Caki2 (cell line): ENCODE measurements around the gene GDF10. TPM values are rescaled to one million over a fixed set of nuclear protein-coding genes. Genes with fewer than 3 reads are reported as not detected.
A peak's percentile ranks its signal among the peaks of the same experiment; 100 is the strongest.

Experiments used
- DNase-seq: peaks from one replicate; pipeline ENCODE4 v3.0.0-alpha.2; 2015; ENCODE audit warnings: low read depth
- in situ Hi-C: cut with HindIII; loops from 2 replicates; pipeline ENCODE4 v1.10.0; 2016; ENCODE audit warnings: low sequenced_read_pairs, low pct_unique_long_range_greater_than_20kb, mixed read lengths
- total RNA-seq: library from RNA; depleted of rRNA; stranded (reverse); fragments of >200 nt; shearing (Covaris generic); gene quantifications from 2 replicates; pipeline ENCODE4 v1.2.3, GENCODE V29; 2014; ENCODE audit warnings: low replicate concordance

The GDF10 gene
- total RNA-seq, 1 experiment from 2014 or later, result not detected

- DNase-seq, result no peak
- in situ Hi-C loops, result no loop called here
These were observed 6.6 kb downstream of the GDF10 start for GRCh38 chr10:47306387-47307210.

GRCh38 chr10:47307381-47307780 lies 7.4 kb downstream of the GDF10 start:
- in situ Hi-C loops, result no loop called here
- DNase-seq, result no peak

DNA sequence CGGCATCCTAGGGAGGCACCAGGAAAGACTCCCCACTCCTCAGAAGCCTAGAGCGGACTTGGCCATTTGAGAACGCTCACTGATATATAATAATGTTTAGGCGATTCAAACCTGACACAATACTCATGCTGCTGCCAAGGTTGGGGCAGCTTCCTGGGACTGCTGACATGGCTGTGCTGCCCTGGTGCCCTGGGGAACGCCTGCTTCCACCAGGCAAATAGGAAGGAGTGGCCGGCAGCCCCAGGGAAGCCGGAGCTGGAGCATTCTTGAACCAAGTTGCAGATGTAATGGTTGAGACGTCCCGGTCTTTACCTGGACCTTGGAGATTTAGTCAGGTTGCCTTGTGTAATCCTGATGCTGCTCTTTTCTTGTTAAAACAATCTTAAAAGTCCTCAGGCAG lies 8.8 kb downstream of the GDF10 start:
- no peak for DNase-seq
- in situ Hi-C loops, result no loop called here

DNA sequence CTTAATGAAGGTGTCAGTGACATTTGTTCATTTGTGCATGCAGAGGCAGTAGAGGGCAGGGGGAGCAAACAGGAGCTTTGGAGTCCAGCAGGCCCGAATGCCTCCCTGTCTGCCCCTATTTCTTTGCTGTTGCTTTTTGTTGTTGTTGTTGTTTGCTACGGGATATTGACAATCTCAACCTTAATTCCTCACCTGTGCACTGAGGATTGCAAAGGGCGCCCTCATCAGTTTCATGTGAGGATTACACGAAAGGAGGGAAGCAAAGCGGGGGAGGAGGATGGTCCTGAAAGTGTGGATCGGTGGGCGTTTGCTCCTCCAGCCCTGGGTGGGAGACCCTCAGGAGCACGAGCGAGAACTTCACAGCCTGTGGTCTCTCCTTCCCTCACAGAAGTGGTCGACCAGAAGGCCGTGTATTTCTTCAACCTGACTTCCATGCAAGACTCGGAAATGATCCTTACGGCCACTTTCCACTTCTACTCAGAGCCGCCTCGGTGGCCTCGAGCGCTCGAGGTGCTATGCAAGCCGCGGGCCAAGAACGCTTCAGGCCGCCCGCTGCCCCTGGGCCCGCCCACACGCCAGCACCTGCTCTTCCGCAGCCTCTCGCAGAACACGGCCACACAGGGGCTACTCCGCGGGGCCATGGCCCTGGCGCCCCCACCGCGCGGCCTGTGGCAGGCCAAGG lies 9.6 kb downstream of the GDF10 start:
- DNase-seq, result no peak
- in situ Hi-C loops, result no loop called here

DNA sequence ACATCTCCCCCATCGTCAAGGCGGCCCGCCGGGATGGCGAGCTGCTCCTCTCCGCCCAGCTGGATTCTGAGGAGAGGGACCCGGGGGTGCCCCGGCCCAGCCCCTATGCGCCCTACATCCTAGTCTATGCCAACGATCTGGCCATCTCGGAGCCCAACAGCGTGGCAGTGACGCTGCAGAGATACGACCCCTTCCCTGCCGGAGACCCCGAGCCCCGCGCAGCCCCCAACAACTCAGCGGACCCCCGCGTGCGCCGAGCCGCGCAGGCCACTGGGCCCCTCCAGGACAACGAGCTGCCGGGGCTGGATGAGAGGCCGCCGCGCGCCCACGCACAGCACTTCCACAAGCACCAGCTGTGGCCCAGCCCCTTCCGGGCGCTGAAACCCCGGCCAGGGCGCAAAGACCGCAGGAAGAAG lies 10.1 kb downstream of the GDF10 start:
- in situ Hi-C loops, result no loop called here
- DNase-seq, result no peak

DNA sequence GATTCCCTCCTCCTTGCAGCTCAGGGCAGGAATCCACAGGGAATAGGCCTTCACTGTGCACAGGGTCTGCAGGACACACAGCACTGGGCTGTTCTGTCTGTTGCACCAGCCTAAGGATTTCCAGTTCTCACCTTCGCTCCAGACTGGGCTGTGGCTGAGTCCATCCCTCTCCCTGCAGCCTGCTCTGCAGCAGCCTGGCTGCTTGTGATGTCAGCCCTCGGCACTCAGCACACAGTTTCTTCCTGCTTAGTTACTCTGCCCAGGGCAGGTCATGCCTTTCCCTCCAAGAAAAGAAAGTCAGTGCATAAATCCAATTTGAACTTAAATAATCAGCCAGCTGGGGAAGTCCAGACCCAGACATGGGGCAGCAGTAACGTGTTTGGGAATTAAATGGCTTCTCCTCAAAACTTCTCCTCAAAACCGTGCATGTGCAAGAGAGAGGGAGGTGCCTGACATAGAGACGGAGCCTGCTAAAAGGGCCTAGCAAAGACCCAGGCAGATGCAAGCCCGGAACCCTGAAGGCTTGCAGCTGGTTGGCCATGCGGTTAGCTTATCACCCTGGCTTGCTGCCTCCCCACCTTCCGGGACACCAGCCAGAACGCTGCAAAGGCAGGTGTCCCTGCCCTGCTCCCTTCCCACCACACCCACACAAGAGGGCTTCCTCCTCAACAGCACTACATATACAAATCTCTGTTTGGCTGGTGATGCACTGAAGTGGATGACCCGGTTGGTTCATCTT lies 11.4 kb downstream of the GDF10 start:
- in situ Hi-C loops, result no loop called here
- no peak for DNase-seq

DNA sequence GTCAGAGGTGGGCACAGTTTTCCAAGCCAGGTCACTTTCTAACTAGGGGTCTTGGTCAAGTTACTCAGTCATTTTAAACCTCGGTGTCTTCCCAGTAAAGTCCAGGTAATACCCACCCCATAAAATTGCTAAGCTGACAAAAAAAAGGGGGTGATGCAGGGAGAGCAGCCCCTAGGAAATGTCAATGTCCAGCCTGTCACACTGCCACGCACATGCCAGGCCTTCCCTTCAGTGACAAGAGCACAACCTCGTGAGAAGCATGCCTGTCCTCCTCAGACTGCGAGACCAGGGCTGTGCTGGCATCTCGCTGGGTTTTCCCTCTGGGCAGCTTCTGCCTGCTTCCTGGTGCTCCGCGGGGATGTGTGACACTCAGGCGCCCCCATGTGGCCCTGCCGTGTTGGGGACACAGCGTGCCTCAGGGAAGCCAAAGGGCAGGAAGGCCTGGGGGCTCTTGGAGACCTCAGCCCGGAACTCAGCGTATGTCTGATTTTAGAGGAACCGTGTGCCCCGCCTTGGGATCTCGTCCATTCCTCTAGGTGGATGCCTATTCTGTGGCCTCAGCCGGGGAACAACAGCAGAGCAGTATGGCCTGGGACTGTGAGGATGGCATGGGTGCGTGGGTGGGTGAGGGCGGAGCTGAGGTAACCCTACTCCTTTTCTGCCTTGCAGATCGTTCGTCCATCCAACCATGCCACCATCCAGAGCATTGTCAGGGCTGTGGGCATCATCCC lies 12.1 kb downstream of the GDF10 start:
- peak; percentile 61 for DNase-seq
- in situ Hi-C loops, result no loop called here

DNA sequence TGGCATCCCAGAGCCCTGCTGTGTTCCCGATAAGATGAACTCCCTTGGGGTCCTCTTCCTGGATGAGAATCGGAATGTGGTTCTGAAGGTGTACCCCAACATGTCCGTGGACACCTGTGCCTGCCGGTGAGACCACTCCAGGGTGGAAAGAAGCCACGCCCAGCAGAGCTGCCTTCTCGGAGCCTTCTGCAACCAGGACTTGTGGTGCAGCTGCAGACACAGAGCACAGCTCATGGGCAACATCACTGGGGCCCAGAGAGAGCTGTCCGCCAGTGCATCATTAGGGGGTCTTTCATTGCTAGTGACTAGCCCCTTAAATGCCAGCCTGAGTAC lies 12.6 kb downstream of the GDF10 start:
- in situ Hi-C loops, result no loop called here
- DNase-seq, result no peak

DNA sequence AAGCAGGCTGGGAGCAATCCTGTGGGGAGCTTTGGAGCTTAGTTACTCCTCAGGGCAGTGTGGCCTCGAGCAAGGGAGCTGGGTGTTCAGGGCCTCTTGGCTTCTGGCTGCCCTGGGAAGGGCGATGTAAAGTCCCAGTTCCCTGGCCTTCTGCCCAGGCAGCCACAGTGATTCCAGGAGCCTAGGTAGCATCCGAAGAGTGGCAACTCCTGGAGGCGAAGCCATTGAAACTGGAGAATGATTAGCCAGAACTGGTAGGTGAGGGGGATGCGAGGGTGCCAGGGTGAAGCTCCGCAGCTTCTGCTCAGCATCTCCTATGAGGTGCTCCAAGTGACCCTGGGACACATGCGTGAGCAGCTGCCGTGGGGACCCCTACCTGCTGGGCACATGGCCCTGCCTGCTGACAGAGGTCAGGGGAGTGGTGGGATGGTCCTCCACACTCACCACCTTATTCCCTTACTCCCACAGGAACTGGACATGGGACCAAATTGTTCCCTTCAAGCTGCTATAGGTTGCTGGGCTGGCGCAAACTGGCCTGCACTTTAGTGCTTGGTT lies 14.5 kb downstream of the GDF10 start:
- DNase-seq, result no peak
- in situ Hi-C loops, result no loop called here

DNA sequence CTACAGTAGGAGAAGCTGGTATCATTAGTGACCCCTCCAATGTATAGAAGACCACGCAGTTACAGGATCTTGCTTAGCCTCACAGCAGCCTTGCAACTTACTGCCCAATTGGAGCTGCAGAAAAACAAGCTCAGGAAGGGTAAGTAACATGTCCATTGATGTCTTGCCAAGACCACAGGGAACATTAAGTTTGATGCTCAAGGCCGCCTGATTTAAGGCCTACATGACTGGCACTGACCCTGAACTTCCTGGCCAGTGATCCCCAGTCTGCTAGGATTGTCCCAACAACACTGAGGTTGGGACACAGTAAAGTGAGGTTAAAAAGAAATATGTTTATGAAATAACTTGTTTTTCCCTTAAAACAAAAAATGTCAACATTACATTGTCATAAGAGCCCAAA lies 15.4 kb downstream of the GDF10 start:
- DNase-seq, result no peak
- in situ Hi-C loops, result no loop called here

- DNase-seq, result no peak
- in situ Hi-C loops, result no loop called here
These were observed 16.1 kb downstream of the GDF10 start for GRCh38 chr10:47316131-47316530.

DNA sequence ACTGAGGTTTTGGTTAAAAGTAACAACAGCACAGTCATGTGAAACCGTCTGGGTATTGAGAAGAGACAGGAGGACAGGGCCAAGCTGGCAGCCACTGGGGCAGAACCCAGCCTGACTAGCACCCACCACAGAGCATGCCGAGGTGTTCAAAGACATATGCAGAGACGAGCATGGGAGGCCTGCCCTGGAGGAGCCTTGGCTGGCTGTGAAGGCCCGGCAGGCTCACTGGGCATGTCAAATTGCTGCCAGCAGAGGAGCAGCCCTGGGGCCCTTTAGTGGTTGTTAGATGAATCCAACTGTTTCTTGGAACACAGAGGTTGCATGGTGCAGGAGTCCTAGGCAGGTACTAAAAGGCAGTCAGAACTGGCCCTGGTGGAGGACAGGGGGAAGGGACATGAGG lies 17.3 kb downstream of the GDF10 start:
- in situ Hi-C loops, result no loop called here
- DNase-seq, result no peak

GRCh38 chr10:47318706-47319105 lies 18.7 kb downstream of the GDF10 start:
- in situ Hi-C loops, result no loop called here
- DNase-seq, result peak; percentile 45

GRCh38 chr10:47319784-47320183 lies 19.8 kb downstream of the GDF10 start:
- in situ Hi-C loops, result no loop called here
- no peak for DNase-seq

GRCh38 chr10:47320812-47321211 lies 20.8 kb downstream of the GDF10 start:
- in situ Hi-C loops, result no loop called here
- DNase-seq, result no peak

DNA sequence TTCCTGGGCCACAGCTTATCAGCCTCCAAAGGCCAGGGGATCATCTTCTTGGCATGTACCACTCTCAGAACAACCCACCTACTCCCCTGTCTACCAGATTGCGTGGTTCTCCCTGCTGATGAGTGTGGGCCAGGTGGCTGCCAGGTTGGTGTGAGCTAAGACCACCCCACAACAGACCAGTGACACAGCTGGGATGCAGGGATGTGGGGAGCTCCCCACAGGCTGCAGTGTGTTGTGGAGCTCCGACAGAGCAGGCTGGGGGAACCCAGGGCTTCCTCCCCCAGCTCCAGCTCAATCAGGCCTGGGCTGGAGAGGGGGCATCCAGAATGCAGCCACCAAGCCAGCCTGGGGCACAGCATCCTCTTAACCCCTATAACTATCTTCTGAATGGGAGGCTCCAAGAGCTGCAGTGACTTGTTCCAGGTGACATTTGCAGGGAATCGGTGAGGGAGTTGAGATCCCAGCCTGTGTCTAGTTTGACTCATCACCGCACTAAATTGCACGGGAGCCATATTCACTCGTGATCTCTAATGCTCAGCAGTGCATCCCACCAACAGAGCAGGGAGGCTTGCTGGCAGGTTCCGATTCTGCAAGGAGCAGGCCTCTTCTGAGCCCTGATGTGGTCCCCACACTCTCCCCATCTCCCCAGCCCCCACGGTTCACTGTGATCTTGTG lies 21.7 kb downstream of the GDF10 start:
- DNase-seq, result no peak
- in situ Hi-C loops, result no loop called here

- DNase-seq, result no peak
- in situ Hi-C loops, result no loop called here
These were observed 22.5 kb downstream of the GDF10 start, which contains the start of gene GDF2 for GRCh38 chr10:47322300-47323061. TSS of gene GDF2 (plus strand) at chr10:47322454. CDS start at chr10:47322669, 215 bp downstream.
